ENCODE results near the gene JAZF1.
"Not testable (repeated sequence)": the region's sequence is repeated elsewhere in the genome, so short reads cannot be mapped to it uniquely, and the experiment has no call there.

Gene JAZF1

DNA sequence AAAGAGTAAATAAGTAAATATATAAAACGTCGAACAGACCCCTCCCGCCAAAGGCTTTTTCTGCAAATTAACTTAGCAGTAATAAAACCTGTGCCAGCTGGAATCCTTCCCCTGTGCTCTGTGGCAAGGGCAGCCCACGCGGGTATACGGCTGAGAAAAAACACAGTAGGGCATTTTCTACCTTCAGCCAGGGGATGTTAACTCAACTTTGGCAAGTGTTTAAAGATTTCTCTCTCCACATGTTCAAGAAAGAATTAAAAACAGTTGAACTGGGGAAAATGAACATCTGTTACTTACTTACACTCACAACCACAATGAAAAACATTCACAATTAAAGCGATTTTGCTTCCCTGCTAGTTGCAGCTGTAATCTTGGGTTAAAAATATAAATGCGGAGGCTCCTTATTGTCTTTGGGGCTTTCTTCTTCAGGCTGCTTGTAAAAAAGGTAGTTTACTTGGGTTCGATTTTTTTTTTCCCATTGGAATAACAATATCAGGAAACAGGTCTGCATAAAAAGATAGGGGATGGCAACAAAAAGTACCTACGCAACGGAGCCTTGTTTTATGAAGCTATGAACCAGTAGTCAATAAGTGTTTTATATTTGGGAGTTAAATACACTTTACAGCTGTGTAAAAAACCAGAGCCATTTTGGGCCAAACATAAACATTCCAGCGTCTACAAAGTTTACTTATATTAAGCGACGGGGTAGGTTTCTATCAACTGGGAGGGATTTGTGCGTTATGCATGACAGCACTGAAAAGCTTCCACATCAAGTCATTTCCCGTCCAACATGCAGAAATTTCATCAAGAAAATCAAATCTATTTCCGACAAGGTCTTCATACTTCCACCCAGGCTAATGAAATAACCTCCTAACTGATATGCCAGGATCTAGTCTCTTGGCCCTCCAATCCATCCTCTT is 308.0 kb downstream of the JAZF1 start:
- DNase-seq (ENCODE audit: low read depth in 2 of 2), result no peak

GRCh38 chr7:27871866-27872265 is 308.7 kb downstream of the JAZF1 start:
- no peak for DNase-seq (ENCODE audit: low read depth in 2 of 2)

DNA sequence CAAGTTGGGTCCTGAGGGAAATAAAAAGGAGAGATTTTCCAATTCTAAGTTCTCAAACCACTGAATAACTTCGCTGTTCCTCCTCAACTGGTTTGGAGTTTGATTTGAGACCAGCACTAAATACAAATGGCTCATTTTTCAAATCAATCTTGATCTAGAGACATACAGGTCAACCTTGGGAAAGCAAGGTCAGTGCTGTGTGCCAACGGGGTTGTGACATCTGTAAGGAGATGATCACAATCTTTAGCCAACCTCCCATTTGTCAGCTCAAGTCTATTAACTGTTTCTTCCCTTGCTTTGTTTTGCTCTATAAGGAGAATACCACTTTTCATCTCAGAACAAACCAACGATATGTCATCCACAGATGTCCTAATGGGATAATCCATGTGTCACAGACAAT is 309.5 kb downstream of the JAZF1 start:
- no peak for DNase-seq (ENCODE audit: low read depth in 2 of 2)

DNA sequence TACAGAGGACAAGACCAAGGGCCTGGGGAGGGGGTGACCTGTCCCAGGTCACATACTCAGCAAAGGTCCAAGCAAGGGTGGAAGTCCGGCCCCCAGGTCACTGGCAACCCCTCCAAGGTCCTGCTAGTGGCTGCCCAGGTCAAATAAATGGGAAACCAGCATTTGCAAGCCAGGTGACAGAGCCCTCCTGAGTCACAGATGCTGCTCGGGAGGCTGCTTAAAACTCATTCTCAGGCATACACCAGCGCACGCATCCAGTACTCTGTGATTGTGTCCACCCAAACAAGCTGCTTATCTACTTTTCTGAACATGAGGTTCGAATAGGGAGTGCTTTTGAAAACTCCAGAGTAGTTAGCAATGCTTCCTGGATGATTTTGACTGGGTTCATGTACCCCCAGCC is 310.0 kb downstream of the JAZF1 start:
- no peak for DNase-seq (ENCODE audit: low read depth in 2 of 2)

GRCh38 chr7:27869056-27869455 is 311.5 kb downstream of the JAZF1 start:
- DNase-seq (ENCODE audit: low read depth in 2 of 2), result no peak

- no peak for DNase-seq (ENCODE audit: low read depth in 2 of 2)
Observed at GRCh38 chr7:27868131-27868550, 312.5 kb downstream of the JAZF1 start.

DNA sequence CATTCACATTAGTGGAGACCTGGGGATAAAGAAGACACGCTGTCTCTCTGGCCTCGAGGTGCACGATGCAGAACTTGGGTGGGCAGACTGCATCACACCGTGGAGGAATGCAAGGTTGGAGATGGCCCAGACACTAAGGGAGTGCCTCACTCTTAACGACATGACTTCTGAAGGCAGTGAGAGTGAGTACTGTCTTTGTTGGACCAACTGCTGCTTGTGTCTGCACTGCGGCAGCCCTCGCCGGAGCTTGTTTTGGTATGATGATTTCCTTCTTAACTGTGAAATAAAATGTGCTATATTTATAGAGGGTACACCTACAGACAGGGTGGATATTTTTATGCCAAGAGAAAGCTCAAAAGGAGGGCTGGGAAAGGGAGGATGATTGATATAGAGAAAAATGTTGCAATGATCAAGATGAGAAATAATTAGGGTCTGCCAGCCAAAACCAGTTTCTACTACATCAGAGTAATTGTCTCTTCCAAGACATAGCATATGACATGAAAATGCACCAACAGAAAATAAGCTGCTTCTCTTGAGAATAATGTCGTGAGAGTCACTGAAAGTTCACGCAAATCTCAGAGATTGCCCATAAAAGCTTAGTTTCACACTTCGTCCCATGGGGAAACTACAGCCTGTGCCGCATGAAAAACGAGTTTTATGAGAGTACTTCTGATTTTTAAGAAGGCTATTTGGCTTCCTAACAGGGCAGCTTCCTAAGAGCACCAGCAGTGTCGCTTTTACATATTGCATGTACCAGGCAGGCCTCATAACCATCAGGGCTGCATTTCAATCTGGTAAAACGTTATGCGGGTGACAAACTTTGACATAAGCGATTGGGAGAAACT is 313.5 kb downstream of the JAZF1 start:
- no peak for DNase-seq (ENCODE audit: low read depth in 2 of 2)

DNA sequence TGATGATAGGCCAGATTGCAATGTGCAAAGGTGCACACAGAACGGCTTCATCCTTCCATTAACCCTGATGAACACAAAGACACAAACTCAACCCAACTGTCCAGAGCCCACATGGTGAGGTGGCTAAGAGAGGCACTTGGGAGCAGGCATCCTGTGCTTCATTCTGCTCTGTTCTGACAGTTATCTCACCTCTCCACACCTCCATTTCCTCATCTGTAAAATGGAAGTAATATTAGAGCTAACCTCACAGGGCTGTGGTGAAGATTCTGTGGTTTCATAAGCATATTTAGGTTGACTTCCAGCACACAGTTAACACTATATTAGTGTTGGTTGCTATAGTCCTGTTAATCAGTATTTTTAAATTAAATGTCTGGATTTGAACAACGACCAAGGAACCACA is 314.3 kb downstream of the JAZF1 start:
- no peak for DNase-seq (ENCODE audit: low read depth in 2 of 2)

GRCh38 chr7:27863880-27864279 is 316.7 kb downstream of the JAZF1 start:
- no peak for DNase-seq (ENCODE audit: low read depth in 2 of 2)

DNA sequence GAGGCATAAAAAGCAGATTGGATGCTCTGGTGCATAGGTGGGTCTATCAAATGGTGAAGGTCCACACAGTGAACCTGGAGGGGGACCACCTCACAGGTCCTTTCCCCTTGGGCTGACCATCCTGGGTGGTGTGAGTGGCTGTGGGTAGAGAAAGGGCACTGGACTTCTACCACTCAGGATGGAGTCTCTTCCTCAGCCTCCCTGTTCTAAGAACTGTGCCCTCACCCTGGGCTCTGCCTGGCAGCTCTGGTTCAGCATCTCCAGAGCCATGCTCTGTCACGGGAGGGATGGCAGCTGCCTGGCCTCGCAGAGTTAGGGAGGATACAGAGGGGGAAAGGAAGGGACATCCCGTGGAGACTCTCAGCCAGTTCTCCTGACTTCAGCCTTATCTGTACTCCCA is 318.8 kb downstream of the JAZF1 start:
- no peak for DNase-seq (ENCODE audit: low read depth in 2 of 2)

- no peak for DNase-seq (ENCODE audit: low read depth in 2 of 2)
Observed at GRCh38 chr7:27860800-27861199, 319.8 kb downstream of the JAZF1 start.

DNA sequence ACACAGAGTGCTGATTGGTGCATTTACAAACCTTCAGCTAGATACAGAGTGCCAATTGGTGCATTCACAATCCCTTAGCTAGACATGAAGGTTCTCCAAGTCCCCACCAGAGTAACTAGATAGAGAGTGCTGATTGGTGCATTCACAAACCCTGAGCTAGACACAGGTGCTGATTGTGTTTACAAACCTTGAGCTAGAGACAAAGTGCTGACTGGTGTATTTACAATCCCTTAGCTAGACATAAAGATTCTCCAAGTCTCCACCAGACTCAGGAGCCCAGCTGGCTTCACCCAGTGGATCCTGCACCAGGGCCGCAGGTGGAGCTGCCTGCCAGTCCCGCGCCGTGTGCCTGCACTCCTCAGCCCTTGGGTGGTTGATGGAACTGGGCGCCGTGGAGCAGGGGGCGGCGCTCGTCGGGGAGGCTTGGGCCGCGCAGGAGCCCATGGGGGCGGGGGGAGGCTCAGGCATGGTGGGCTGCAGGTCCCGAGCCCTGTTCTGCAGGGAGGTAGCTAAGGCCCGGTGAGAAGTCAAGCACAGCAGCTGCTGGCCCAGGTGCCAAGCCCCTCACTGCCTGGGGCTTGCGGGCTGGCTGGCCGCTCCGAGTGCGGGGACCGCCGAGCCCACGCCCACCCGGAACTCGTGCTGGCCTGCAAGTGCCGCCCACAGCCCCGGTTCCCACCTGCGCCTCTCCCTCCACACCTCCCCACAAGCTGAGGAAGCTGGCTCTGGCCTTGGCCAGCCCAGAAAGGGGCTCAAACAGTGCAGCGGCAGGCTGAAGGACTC is 323.7 kb downstream of the JAZF1 start:
- not testable (repeated sequence) for DNase-seq (ENCODE audit: low read depth in 2 of 2)

- DNase-seq (ENCODE audit: low read depth in 2 of 2), result no peak
Observed at GRCh38 chr7:27850531-27850930, 330.1 kb downstream of the JAZF1 start.

DNA sequence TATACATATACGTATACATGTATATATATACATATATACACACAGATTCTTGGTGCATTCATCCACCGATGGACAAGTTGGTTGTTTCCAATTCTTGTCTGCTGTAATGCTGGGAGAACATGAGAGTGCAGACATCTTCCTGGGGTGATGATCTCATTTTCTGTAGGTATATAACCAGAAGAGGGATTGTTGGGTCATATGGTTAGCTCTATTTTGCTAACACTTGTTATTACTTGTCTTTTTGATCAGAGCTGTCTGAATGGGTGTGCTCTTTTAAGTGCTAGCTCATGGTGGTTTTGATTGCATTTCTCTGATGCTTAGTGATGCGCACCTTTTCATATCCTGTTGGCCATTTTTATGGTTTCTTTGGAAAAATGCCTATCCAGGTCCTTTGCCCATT is 334.2 kb downstream of the JAZF1 start:
- no peak for DNase-seq (ENCODE audit: low read depth in 2 of 2)

DNA sequence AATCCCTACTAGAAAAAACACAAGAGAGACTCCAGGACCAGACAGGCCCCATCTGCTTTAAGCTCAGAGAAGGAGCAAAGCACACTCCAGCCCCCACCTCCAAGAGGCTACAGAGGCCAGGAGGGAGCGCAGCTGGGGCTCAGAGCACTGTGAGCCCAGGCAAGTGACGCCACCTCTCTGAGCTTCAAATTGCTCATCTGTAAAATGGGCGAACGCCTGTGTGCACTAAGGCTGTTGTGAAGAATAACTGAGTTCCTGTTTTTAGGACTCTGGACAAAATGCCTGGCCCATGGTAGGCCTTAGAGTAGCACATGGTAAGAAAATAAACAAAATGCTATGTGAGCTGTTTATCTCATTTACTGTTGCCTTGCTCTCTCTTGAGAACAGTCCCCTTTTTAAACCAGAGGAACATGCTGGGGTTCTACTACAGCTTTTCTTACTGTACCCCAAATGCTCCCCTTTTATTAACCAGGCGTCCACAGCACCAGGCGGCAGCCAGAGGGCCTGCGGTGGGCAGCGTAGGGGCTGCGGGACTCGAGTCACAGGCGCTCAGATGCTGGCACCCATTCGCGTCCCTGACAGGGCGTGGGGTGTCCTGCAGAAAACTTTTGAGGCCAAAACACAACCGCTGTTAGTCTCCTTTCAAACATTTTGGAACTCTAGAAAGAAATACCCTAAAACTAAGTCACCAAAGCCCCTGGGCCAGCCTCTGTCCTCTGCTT is 336.9 kb downstream of the JAZF1 start:
- DNase-seq (ENCODE audit: low read depth in 2 of 2), result no peak

DNA sequence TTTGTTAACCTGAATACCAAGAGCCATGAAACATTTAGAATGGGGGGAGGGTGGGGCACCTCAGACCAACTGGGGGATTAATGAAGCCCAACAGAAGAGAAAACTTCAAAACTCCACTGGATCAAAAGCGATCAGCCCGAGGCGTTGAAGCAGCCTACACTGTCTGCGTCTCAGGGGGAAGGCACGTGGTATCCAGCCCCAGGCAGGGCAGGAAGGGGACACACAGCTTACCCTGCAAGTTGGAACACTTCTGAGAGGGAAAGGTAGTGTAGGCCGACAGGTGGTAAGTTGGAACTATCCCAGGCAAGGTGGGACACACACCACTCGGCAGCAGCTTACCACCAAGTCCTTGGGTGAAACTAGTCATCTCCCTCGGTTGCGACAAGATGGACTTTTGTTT is 337.7 kb downstream of the JAZF1 start:
- no peak for DNase-seq (ENCODE audit: low read depth in 2 of 2)

DNA sequence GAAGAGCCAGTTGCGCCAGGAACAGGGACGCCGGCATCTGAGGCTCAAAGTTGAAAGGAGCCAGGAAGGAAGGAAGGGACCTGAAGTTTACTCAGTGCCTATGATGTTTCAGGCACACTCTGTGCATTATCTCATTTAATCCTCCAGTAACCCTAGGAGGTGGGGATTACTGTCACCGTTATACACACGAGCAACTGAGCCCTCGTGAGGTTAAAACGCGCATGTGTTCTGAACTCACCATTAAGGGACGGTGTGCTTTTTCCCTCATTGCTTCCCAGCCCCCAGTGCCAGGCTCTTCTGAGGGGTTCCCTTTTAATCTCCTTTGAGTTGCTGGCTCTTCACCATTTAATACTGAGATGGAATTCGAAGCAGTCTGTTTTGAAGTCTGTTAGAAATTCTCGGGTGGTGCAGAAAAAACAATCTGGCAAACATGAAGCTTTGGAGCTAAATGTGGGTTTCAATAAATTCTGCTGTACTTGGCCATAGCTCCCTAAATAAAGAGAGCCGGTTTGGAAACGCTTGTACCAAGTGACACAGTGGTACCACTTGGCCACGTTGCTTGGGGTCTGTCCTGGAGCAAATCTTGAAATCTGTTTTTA is 338.4 kb downstream of the JAZF1 start:
- no peak for DNase-seq (ENCODE audit: low read depth in 2 of 2)

- no peak for DNase-seq (ENCODE audit: low read depth in 2 of 2)
Observed at GRCh38 chr7:27840760-27841364, 339.7 kb downstream of the JAZF1 start.

GRCh38 chr7:27840313-27840712 is 340.3 kb downstream of the JAZF1 start:
- DNase-seq (ENCODE audit: low read depth in 2 of 2), result peak; percentile 10 to 19

DNA sequence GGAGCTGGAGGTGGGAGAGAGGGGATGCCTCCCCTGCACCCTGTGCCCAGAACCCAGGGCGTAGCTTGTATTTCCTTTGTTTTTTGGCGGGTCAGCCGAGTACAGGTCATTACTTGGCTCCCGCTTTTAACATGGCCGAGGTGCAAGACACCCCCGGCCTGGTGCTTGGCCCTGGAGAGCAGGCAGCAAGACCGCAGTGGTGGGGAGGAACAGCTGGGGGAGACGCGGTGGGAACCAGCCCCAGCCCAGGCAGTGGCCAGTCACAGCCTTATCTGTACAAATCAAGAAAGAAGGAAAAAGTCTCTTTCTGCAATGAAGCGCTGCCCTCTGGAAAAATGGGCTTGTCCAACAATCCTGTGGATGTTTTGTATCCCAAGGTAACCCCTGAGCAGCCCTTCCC is 341.5 kb downstream of the JAZF1 start:
- DNase-seq (ENCODE audit: low read depth in 2 of 2), result no peak

- no peak for DNase-seq (ENCODE audit: low read depth in 2 of 2)
Observed at GRCh38 chr7:27836536-27836935, 344.1 kb downstream of the JAZF1 start.

Data from stimulated activated CD8-positive, alpha-beta memory T cell treated with anti-CD3 and anti-CD28 coated beads, Interleukin-15, amount 100 ng/mL, for 4 hours (primary cell).